Fibroblast of the aortic adventitia (primary cell): ENCODE results near the gene DGCR2. TPM values are rescaled to one million over a fixed set of nuclear protein-coding genes. Genes with fewer than 3 reads are reported as not detected.

ENCODE experiments used
- DNase-seq: peaks from one replicate; pipeline ENCODE4 v3.0.0-alpha.2; 2010; ENCODE audit warnings: low read depth
- H3K4me3 ChIP-seq: 2 replicates; pipeline ENCODE4 v1.5.1; 2011; ENCODE audit warnings: low read depth, mild to moderate bottlenecking, control low read depth, low read length, moderate library complexity
- CTCF ChIP-seq: IDR thresholded peaks from 2 replicates; pipeline ENCODE4 v1.5.1; 2011; ENCODE audit warnings: mild to moderate bottlenecking, low read length, control low read depth, inconsistent platforms; ENCODE audit not compliant: insufficient read depth
- total RNA-seq: library from RNA; depleted of rRNA; stranded (reverse); fragments of >200 nt; gene quantifications from 2 replicates; pipeline ENCODE4 v1.2.3, GENCODE V29; 2012; ENCODE audit warnings: low replicate concordance

DGCR2 gene
- total RNA-seq, 1 donor = 29.2 TPM

- H3K4me3 ChIP-seq = no peak overlapping the region
- no peak for TF ChIP-seq CTCF
- DNase-seq = no peak
These were observed 81.8 kb downstream of the DGCR2 start for GRCh38 chr22:19040391-19040861.

GRCh38 chr22:19039796-19040280 is 82.4 kb downstream of the DGCR2 start:
- H3K4me3 ChIP-seq = no peak overlapping the region
- TF ChIP-seq CTCF = no peak
- DNase-seq = no peak

GRCh38 chr22:19039448-19039780 is 82.8 kb downstream of the DGCR2 start:
- H3K4me3 ChIP-seq = no peak overlapping the region
- no peak for DNase-seq
- TF ChIP-seq CTCF = no peak

GRCh38 chr22:19038728-19039447 is 83.3 kb downstream of the DGCR2 start:
- no peak for DNase-seq
- TF ChIP-seq CTCF = no peak
- no peak overlapping the region for H3K4me3 ChIP-seq

GRCh38 chr22:19038164-19038546 is 84.1 kb downstream of the DGCR2 start:
- TF ChIP-seq CTCF = no peak
- DNase-seq = no peak
- H3K4me3 ChIP-seq = no peak overlapping the region

- DNase-seq = no peak
- no peak overlapping the region for H3K4me3 ChIP-seq
- TF ChIP-seq CTCF = no peak
These were observed 84.7 kb downstream of the DGCR2 start for GRCh38 chr22:19037282-19038163.
